NB4 (cell line): Measurements from ENCODE around the gene SNAP47.

Source experiments
- DNase-seq: peaks from one replicate; pipeline ENCODE4 v3.0.0; 2010; ENCODE audit warnings: low read depth
- H3K4me3 ChIP-seq: one replicate; pipeline ENCODE4 v1.5.1; 2011; ENCODE audit warnings: mild to moderate bottlenecking, low read depth, low read length, moderate library complexity
- MYC ChIP-seq: IDR thresholded peaks from 2 replicates; pipeline ENCODE4 v1.6.1; 2011; ENCODE audit warnings: low read depth, low read length
- POLR2A ChIP-seq: IDR thresholded peaks from 2 replicates; pipeline ENCODE4 v1.6.1; 2011; ENCODE audit warnings: mild to moderate bottlenecking; ENCODE audit not compliant: insufficient read length; ENCODE audit errors: extremely low read depth
- TF ChIP-seq, protein P1 (sequence below): IDR thresholded peaks from one replicate; pipeline ENCODE4 v1.5.1; 2012; ENCODE audit warnings: low read depth, low read length
- TF ChIP-seq, protein P2 (sequence below): IDR thresholded peaks from 2 replicates; pipeline ENCODE4 v1.6.1; 2011; ENCODE audit warnings: low read depth, low read length

SNAP47 gene

GRCh38 chr1:227793948-227794816 lies 58.9 kb downstream of the SNAP47 start:
- H3K4me3 ChIP-seq = no peak overlapping the region
- TF ChIP-seq POLR2A = no peak
- TF ChIP-seq, protein P1, sequence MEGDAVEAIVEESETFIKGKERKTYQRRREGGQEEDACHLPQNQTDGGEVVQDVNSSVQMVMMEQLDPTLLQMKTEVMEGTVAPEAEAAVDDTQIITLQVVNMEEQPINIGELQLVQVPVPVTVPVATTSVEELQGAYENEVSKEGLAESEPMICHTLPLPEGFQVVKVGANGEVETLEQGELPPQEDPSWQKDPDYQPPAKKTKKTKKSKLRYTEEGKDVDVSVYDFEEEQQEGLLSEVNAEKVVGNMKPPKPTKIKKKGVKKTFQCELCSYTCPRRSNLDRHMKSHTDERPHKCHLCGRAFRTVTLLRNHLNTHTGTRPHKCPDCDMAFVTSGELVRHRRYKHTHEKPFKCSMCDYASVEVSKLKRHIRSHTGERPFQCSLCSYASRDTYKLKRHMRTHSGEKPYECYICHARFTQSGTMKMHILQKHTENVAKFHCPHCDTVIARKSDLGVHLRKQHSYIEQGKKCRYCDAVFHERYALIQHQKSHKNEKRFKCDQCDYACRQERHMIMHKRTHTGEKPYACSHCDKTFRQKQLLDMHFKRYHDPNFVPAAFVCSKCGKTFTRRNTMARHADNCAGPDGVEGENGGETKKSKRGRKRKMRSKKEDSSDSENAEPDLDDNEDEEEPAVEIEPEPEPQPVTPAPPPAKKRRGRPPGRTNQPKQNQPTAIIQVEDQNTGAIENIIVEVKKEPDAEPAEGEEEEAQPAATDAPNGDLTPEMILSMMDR = no peak
- TF ChIP-seq MYC = no peak
- no peak for DNase-seq

- H3K4me3 ChIP-seq = no peak overlapping the region
- TF ChIP-seq MYC = no peak
- TF ChIP-seq POLR2A = no peak
- TF ChIP-seq, protein P2, sequence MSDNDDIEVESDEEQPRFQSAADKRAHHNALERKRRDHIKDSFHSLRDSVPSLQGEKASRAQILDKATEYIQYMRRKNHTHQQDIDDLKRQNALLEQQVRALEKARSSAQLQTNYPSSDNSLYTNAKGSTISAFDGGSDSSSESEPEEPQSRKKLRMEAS = no peak
- TF ChIP-seq, protein P1 = no peak
- DNase-seq = no peak
Measured at GRCh38 chr1:227794817-227795192, 59.6 kb downstream of the SNAP47 start.

DNA sequence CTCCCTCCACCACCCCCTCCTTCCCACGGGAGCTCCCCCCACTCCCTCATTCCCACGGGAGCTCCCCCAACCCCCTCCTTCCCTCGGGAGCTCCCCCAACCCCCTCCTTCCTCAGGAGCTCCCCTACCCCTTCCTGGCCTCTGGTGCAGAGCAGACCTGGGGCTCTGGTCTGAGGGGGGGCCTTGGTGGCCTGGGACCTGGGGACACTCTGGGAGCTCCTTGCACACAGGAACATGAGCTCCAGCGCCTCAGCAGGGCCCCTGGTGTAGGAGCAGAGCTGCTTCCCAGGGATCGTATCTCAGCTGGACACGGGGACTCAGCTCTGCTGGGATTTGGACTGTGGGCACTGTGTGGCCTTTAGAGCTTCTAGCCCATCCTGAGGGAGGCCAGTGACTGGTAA lies 60.5 kb downstream of the SNAP47 start:
- no peak overlapping the region for H3K4me3 ChIP-seq
- no peak for DNase-seq
- TF ChIP-seq, protein P1 = no peak
- no peak for TF ChIP-seq MYC
- TF ChIP-seq, protein P2 = no peak

DNA sequence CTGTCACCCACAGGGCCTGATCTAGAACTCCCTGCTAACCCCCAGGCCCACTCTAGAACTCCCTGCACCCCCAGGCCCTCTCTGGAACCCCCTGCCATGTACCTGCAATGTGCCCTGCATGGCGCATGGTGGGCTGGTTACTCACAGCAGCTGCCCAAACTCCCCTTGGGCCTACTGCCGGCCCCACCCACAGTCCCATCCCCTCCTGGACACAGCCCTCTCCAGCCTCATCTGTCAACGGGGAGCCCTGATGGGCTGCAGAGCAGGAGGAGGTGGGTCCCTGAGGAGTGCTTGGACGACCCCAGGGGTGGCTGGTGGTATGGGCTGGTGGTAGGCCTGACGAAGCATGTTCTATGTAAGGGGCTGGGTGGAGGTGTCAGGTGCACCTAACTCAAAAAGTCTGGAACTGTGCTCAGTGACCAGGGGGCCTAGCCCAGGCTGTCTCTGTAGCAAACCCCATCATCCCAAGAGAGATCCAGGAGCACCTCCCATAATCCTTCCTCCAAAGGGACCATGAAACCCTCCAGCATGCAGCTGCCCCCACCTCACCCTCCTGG lies 61.2 kb downstream of the SNAP47 start:
- TF ChIP-seq MYC = no peak
- TF ChIP-seq POLR2A = no peak
- TF ChIP-seq, protein P1 = no peak
- TF ChIP-seq, protein P2 = no peak
- H3K4me3 ChIP-seq = no peak overlapping the region
- DNase-seq = no peak

- no peak overlapping the region for H3K4me3 ChIP-seq
- no peak for DNase-seq
- TF ChIP-seq POLR2A (no peak), MYC (no peak)
- TF ChIP-seq, protein P1 = no peak
- TF ChIP-seq, protein P2 = no peak
Measured at GRCh38 chr1:227797144-227797543, 61.9 kb downstream of the SNAP47 start.

GRCh38 chr1:227797625-227798024 lies 62.4 kb downstream of the SNAP47 start:
- TF ChIP-seq, protein P2 = no peak
- no peak overlapping the region for H3K4me3 ChIP-seq
- no peak for DNase-seq
